HepG2 (cell line): ENCODE results near the gene CDC6. TPM values are rescaled to one million over a fixed set of nuclear protein-coding genes. Genes with fewer than 3 reads are reported as not detected.

ENCODE experiments used
- ARHGAP35 ChIP-seq: sonication (generic); formaldehyde crosslinking; IDR thresholded peaks from 2 replicates; pipeline ENCODE4 v1.9.0; 2022; ENCODE audit warnings: mild to moderate bottlenecking, inconsistent platforms, moderate library complexity, missing genetic modification reagents, borderline replicate concordance
- ATF5 ChIP-seq: sonication (generic); formaldehyde crosslinking; IDR thresholded peaks from 2 replicates; pipeline ENCODE4 v1.4.0; 2020; ENCODE audit warnings: mild to moderate bottlenecking, low read depth, missing genetic modification reagents
- ATF6 ChIP-seq: sonication (generic); formaldehyde crosslinking; conservative IDR thresholded peaks from 2 replicates; pipeline ENCODE4 v1.4.0; 2020; ENCODE audit warnings: missing genetic modification reagents
- CREB1 ChIP-seq, 2 experiments: fragments of 450-650 bp in 1 of 2; IDR thresholded peaks; 2 replicates each; pipeline ENCODE4 v1.6.1; 2016 to 2017; ENCODE audit warnings: control low read depth in 1 of 2, mild to moderate bottlenecking in 1 of 2, missing compliant biosample characterization in 1 of 2, missing genetic modification characterization in 1 of 2
- ESRRA ChIP-seq: sonication (generic); formaldehyde crosslinking; IDR thresholded peaks from 2 replicates; pipeline ENCODE4 v1.5.1; 2020; ENCODE audit warnings: mild to moderate bottlenecking, low read depth, missing genetic modification reagents
- GLI4 ChIP-seq: sonication (generic); formaldehyde crosslinking; IDR thresholded peaks from 2 replicates; pipeline ENCODE4 v1.5.1; 2020; ENCODE audit warnings: missing genetic modification reagents, mild to moderate bottlenecking, moderate library complexity, borderline replicate concordance
- GPN1 ChIP-seq: sonication (generic); formaldehyde crosslinking; IDR thresholded peaks from 2 replicates; pipeline ENCODE4 v1.5.1; 2020; ENCODE audit warnings: missing genetic modification reagents, borderline replicate concordance
- HES4 ChIP-seq: sonication (generic); formaldehyde crosslinking; IDR thresholded peaks from 2 replicates; pipeline ENCODE4 v1.9.0; 2021; ENCODE audit warnings: mild to moderate bottlenecking, missing genetic modification reagents, borderline replicate concordance
- HHEX ChIP-seq: IDR thresholded peaks from 2 replicates; pipeline ENCODE4 v1.6.1; 2016; ENCODE audit warnings: control low read depth
- HOXA9 ChIP-seq: sonication (generic); formaldehyde crosslinking; IDR thresholded peaks from 2 replicates; pipeline ENCODE4 v1.8.1; 2022; ENCODE audit warnings: missing genetic modification reagents, mild to moderate bottlenecking, moderate library complexity, borderline replicate concordance
- ISX ChIP-seq: sonication (generic); formaldehyde crosslinking; conservative IDR thresholded peaks from 2 replicates; pipeline ENCODE4 v1.5.0; 2020; ENCODE audit warnings: missing genetic modification reagents
- KMT2B ChIP-seq: IDR thresholded peaks from 2 replicates; pipeline ENCODE4 v1.6.1; 2016; ENCODE audit warnings: missing genetic modification reagents, missing compliant biosample characterization
- MED1 ChIP-seq: sonication (generic); formaldehyde crosslinking; IDR thresholded peaks from 2 replicates; pipeline ENCODE4 v1.4.0; 2020; ENCODE audit warnings: missing genetic modification reagents
- PHF5A ChIP-seq: IDR thresholded peaks from one replicate; pipeline ENCODE4 v1.6.1; 2018; ENCODE audit warnings: low read depth, missing genetic modification reagents; ENCODE audit not compliant: unreplicated experiment
- PLRG1 ChIP-seq: fragments of 450-650 bp; conservative IDR thresholded peaks from 2 replicates; pipeline ENCODE4 v1.6.1; 2016
- SALL1 ChIP-seq: sonication (generic); formaldehyde crosslinking; IDR thresholded peaks from 2 replicates; pipeline ENCODE4 v1.8.0; 2022; ENCODE audit warnings: mild to moderate bottlenecking, missing genetic modification reagents
- TBL1XR1 ChIP-seq: fragments of 150-350 bp; IDR thresholded peaks from 2 replicates; pipeline ENCODE4 v1.6.1; 2014; ENCODE audit warnings: borderline replicate concordance, low read length; ENCODE audit not compliant: partially characterized antibody
- TERF1 ChIP-seq: sonication (generic); formaldehyde crosslinking; IDR thresholded peaks from 2 replicates; pipeline ENCODE4 v1.8.0; 2022; ENCODE audit warnings: mild to moderate bottlenecking, missing genetic modification reagents, moderate library complexity
- TSC22D2 ChIP-seq: sonication (generic); formaldehyde crosslinking; IDR thresholded peaks from 2 replicates; pipeline ENCODE4 v1.5.1; 2020; ENCODE audit warnings: missing genetic modification reagents, mild to moderate bottlenecking, borderline replicate concordance
- ZFYVE20 ChIP-seq: sonication (generic); formaldehyde crosslinking; IDR thresholded peaks from 2 replicates; pipeline ENCODE4 v1.8.0; 2023; ENCODE audit warnings: low read depth, mild to moderate bottlenecking, moderate library complexity, missing genetic modification reagents, borderline replicate concordance
- ZNF232 ChIP-seq: sonication (generic); formaldehyde crosslinking; IDR thresholded peaks from 2 replicates; pipeline ENCODE4 v1.4.0; 2020; ENCODE audit warnings: missing genetic modification reagents, borderline replicate concordance
- ZNF441 ChIP-seq: sonication (generic); formaldehyde crosslinking; IDR thresholded peaks from 2 replicates; pipeline ENCODE4 v1.7.0; 2021; ENCODE audit warnings: missing genetic modification reagents, borderline replicate concordance
- ZNF589 ChIP-seq: sonication (generic); formaldehyde crosslinking; conservative IDR thresholded peaks from 2 replicates; pipeline ENCODE4 v1.8.0; 2022; ENCODE audit warnings: mild to moderate bottlenecking, moderate library complexity, missing genetic modification reagents
- ZNF720 ChIP-seq: sonication (generic); formaldehyde crosslinking; IDR thresholded peaks from 2 replicates; pipeline ENCODE4 v1.4.0; 2020; ENCODE audit warnings: missing genetic modification reagents
- ZNF772 ChIP-seq: sonication (generic); formaldehyde crosslinking; IDR thresholded peaks from 2 replicates; pipeline ENCODE4 v1.5.0; 2020; ENCODE audit warnings: mild to moderate bottlenecking, missing genetic modification reagents
- ZNF792 ChIP-seq: IDR thresholded peaks from 2 replicates; pipeline ENCODE4 v1.6.1; 2016
- polyA plus RNA-seq, 8 experiments: library from polyadenylated mRNA; depleted of rRNA in 3 of 8; stranded (reverse) in 7 of 8; unstranded in 1 of 8; fragments of >200 nt; fragmentation: Illumina TruSeq in 4 of 8; extraction: Trizol in 4 of 8; gene quantifications; 2 replicates each; pipeline versions ENCODE4 v1.2.1 to v1.2.3, GENCODE V29; 2011 to 2016; ENCODE audit warnings: low read depth in 4 of 8, missing spikeins in 1 of 8, mixed read lengths in 1 of 8; ENCODE audit not compliant: insufficient read depth in 1 of 8
- total RNA-seq, 5 experiments: library from RNA; depleted of rRNA; stranded (reverse); fragments of >200 nt; fragmentation: Illumina TruSeq; extraction: Trizol; gene quantifications; 2 replicates each; pipeline ENCODE4 v1.2.3, GENCODE V29; 2016; ENCODE audit warnings: low read depth in 1 of 5

CDC6 gene
- total and polyA plus RNA-seq, 2 of the 13 experiments (the other 11 are each of a cell fraction or from before 2014, with no cell fraction given): 17.4 to 114 TPM

- TF ChIP-seq SALL1 (CRISPR knock-in tag) (peak; percentile 72), PHF5A (CRISPR knock-in tag) (peak; percentile 57), ZNF232 (CRISPR knock-in tag) (0 out of 2 replicates have a peak, but pooled peaks have one; percentile 42), GPN1 (CRISPR knock-in tag) (no peak), ATF6 (no peak), MED1 (CRISPR knock-in tag) (peak; percentile 70), ESRRA (CRISPR knock-in tag) (no peak; the same call in 1 of the 2 replicates), HHEX (no peak), PLRG1 (no peak), TBL1XR1 (no peak), TERF1 (CRISPR knock-in tag) (peak; percentile 47; the same call in 1 of the 2 replicates), HES4 (CRISPR knock-in tag) (peak; percentile 79; the same call in 1 of the 2 replicates), KMT2B (peak; percentile 50; the same call in 1 of the 2 replicates), ZNF589 (no peak), CREB1 (IDR thresholded peaks at IDR 0.05) (peak; percentile 90), CREB1 (CRISPR knock-in tag; IDR thresholded peaks at IDR 0.05) (no peak; the same call in 1 of the 2 replicates), ISX (CRISPR knock-in tag) (no peak), ZFYVE20 (CRISPR knock-in tag) (no peak), ATF5 (CRISPR knock-in tag) (no peak; the same call in 1 of the 2 replicates), ZNF720 (no peak), ARHGAP35 (CRISPR knock-in tag) (no peak; the same call in 1 of the 2 replicates), TSC22D2 (peak; percentile 39; the same call in 1 of the 2 replicates), ZNF792 (CRISPR knock-in tag) (0 out of 2 replicates have a peak, but pooled peaks have one; percentile 33), ZNF441 (CRISPR knock-in tag) (peak; percentile 78; the same call in 1 of the 2 replicates), HOXA9 (CRISPR knock-in tag) (0 out of 2 replicates have a peak, but pooled peaks have one; percentile 9), ZNF772 (CRISPR knock-in tag) (no peak), GLI4 (CRISPR knock-in tag) (no peak)
Observed at GRCh38 chr17:40340880-40341807, 53.5 kb downstream of the CDC6 start (continued).
